GM23338 (cell line): ENCODE measurements around the gene SDC1. TPM values are rescaled to one million over a fixed set of nuclear protein-coding genes. Genes with fewer than 3 reads are reported as not detected.
A peak's percentile ranks its signal among the peaks of the same experiment; 100 is the strongest.

Experiments used
- ATAC-seq: fragments of 200-7000 bp; cut with Tn5 transposase; 3 replicates; pipeline ENCODE4 v1.9.1; 2020
- DNase-seq: peaks from one replicate; pipeline ENCODE4 v3.0.0-alpha.2; 2015; ENCODE audit warnings: low spot score
- H2AFZ ChIP-seq: fragments of 200-600 bp; sonication (generic); 2 replicates; pipeline ENCODE4 v1.8.0; 2016; ENCODE audit warnings: antibody characterized with exemption, mild to moderate bottlenecking, moderate library complexity
- H3F3A ChIP-seq: fragments of 200-600 bp; sonication (generic); replicated peaks from 2 replicates; pipeline ENCODE4 v1.8.0; 2017; ENCODE audit warnings: antibody characterized with exemption, mixed run types, low read depth
- H3K27ac ChIP-seq: fragments of 200-600 bp; sonication (generic); 2 replicates; pipeline ENCODE4 v1.6.1; 2016; ENCODE audit warnings: low read depth
- H3K27me3 ChIP-seq: fragments of 200-600 bp; sonication (generic); 2 replicates; pipeline ENCODE4 v1.8.0; 2016; ENCODE audit warnings: mild to moderate bottlenecking, mixed run types, moderate library complexity; ENCODE audit not compliant: insufficient read depth
- H3K36me3 ChIP-seq: fragments of 200-600 bp; sonication (generic); 2 replicates; pipeline ENCODE4 v1.8.0; 2016; ENCODE audit warnings: mild to moderate bottlenecking; ENCODE audit not compliant: insufficient read depth
- H3K4me1 ChIP-seq: fragments of 200-600 bp; sonication (generic); 2 replicates; pipeline ENCODE4 v1.8.0; 2016; ENCODE audit warnings: mild to moderate bottlenecking, moderate library complexity; ENCODE audit not compliant: insufficient read depth
- H3K4me2 ChIP-seq: fragments of 200-600 bp; sonication (generic); 2 replicates; pipeline ENCODE4 v1.7.1; 2017; ENCODE audit warnings: mixed run types
- H3K4me3 ChIP-seq: fragments of 200-600 bp; sonication (generic); 2 replicates; pipeline ENCODE4 v1.6.1; 2016; ENCODE audit warnings: mixed run types
- H3K79me2 ChIP-seq: fragments of 200-600 bp; sonication (generic); replicated peaks from 2 replicates; pipeline ENCODE4 v1.8.0; 2017; ENCODE audit warnings: mild to moderate bottlenecking; ENCODE audit not compliant: insufficient read depth
- H3K9me2 ChIP-seq: fragments of 200-600 bp; sonication (generic); 2 replicates; pipeline ENCODE4 v1.8.0; 2017; ENCODE audit not compliant: insufficient read depth
- H4K20me1 ChIP-seq: fragments of 200-600 bp; sonication (generic); replicated peaks from 2 replicates; pipeline ENCODE4 v1.8.0; 2017; ENCODE audit warnings: mild to moderate bottlenecking; ENCODE audit not compliant: insufficient read depth
- H3K27ac Mint-ChIP-seq: 2 replicates; pipeline ENCODE4 v1.8.0; 2020; ENCODE audit warnings: inconsistent platforms, mild to moderate bottlenecking, moderate library complexity, mixed read lengths
- H3K27me3 Mint-ChIP-seq: 3 replicates; pipeline ENCODE4 v1.8.0; 2022; ENCODE audit warnings: low read depth, mild to moderate bottlenecking, moderate library complexity, mixed read lengths, inconsistent platforms; ENCODE audit not compliant: insufficient read depth, poor library complexity
- H3K36me3 Mint-ChIP-seq: 3 replicates; pipeline ENCODE4 v1.8.0; 2021; ENCODE audit warnings: low read depth, mild to moderate bottlenecking, inconsistent platforms, moderate library complexity, mixed read lengths
- H3K4me1 Mint-ChIP-seq: 3 replicates; pipeline ENCODE4 v1.8.0; 2020; ENCODE audit warnings: mild to moderate bottlenecking, inconsistent platforms, mixed read lengths
- H3K4me3 Mint-ChIP-seq: 3 replicates; pipeline ENCODE4 v1.8.0; 2021; ENCODE audit warnings: moderate library complexity, mild to moderate bottlenecking, inconsistent platforms, mixed read lengths
- H3K9me3 Mint-ChIP-seq: 3 replicates; pipeline ENCODE4 v1.8.0; 2020; ENCODE audit warnings: moderate library complexity, mild to moderate bottlenecking, inconsistent platforms, mixed read lengths
- CREB1 ChIP-seq: fragments of 250-450 bp; sonication (Bioruptor Pico); IDR thresholded peaks from 2 replicates; pipeline ENCODE4 v1.5.0; 2020; ENCODE audit warnings: low read depth, mild to moderate bottlenecking, moderate library complexity
- CTCF ChIP-seq, 2 experiments: fragments of 200-600 bp in 1 of 2; sonication (generic) in 1 of 2; conservative IDR thresholded peaks; 2 replicates each; pipeline versions ENCODE4 v1.5.1 to v1.6.1; 2016 to 2017; ENCODE audit warnings: antibody characterized with exemption in 2 of 2, low read depth in 2 of 2, mild to moderate bottlenecking in 2 of 2, moderate library complexity in 1 of 2
- ETS1 ChIP-seq: IDR thresholded peaks from 2 replicates; pipeline ENCODE4 v1.6.1; 2016; ENCODE audit warnings: antibody characterized with exemption
- EZH2phosphoT487 ChIP-seq: fragments of 200-600 bp; sonication (generic); IDR thresholded peaks from one replicate; pipeline ENCODE4 v1.8.1; 2018; ENCODE audit warnings: antibody characterized with exemption; ENCODE audit not compliant: unreplicated experiment
- JUNB ChIP-seq: IDR thresholded peaks from one replicate; pipeline ENCODE4 v1.6.1; 2016; ENCODE audit warnings: antibody characterized with exemption; ENCODE audit not compliant: unreplicated experiment
- POLR2AphosphoS5 ChIP-seq: IDR thresholded peaks from 2 replicates; pipeline ENCODE4 v1.6.1; 2016; ENCODE audit warnings: antibody characterized with exemption, low read depth
- REST ChIP-seq: IDR thresholded peaks from one replicate; pipeline ENCODE4 v1.6.1; 2018; ENCODE audit warnings: antibody characterized with exemption; ENCODE audit not compliant: unreplicated experiment
- STAT1 ChIP-seq: IDR thresholded peaks from one replicate; pipeline ENCODE4 v1.6.1; 2016; ENCODE audit warnings: antibody characterized with exemption; ENCODE audit not compliant: unreplicated experiment
- ZNF331 ChIP-seq: fragments of 250-450 bp; sonication (Bioruptor Pico); IDR thresholded peaks from 2 replicates; pipeline ENCODE4 v1.5.0; 2020; ENCODE audit warnings: low read depth, mild to moderate bottlenecking, moderate library complexity
- polyA plus RNA-seq: library from polyadenylated mRNA; unstranded; fragments of >200 nt; fragmentation: Nextera tagmentation; extraction: Ambion mirVana; gene quantifications from 2 replicates; pipeline ENCODE4 v1.2.1, GENCODE V29; 2016
- total RNA-seq: library from RNA; depleted of rRNA; stranded (reverse); fragments of >200 nt; shearing (Covaris generic); gene quantifications from 2 replicates; pipeline ENCODE4 v1.2.3, GENCODE V29; 2014
- TF ChIP-seq, protein P1 (sequence below): fragments of 250-450 bp; sonication (Bioruptor Pico); IDR thresholded peaks from 2 replicates; pipeline ENCODE4 v1.5.0; 2020; ENCODE audit warnings: mild to moderate bottlenecking, moderate library complexity

The SDC1 gene
- total and polyA plus RNA-seq, 2 experiments from 2014 or later, result 16.6 to 43.0 TPM

DNA sequence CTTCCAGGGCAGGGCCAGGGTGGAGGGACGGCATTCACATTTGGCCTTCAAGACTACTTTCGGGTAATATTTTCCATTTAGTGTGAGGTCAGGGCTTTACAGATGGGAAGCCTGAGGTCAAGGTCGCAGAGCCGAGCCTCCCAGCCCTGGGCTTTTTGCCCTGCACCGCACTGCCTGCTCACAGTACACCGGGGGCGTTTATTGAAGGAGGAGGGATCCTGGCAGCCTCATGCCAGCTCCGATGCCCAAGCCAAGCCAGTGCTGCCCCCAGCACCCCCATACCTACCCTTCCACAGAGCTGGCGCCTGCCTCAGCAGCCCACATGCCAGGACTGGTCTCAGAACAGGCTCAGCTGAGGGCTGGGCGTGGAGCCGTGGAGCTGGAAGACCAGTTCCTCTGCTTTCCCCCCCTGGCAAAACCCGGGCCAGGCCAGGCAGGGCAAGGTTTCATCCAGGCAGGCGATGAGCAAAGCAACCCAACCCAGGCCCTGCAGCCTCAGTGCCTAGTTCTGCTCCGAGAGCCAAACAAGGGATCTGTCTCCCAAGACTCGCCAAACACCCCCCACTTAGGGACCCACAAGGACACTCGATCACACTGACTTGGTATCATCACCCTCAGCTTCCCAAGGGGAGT lies 11.9 kb downstream of the SDC1 start:
- Histone ChIP-seq H3K4me2 (peak overlapping the region; percentile 12; the same call in 1 of the 2 replicates), H3K9me2 (no peaks in the 10 kb centered on the region), H3F3A (no peaks in the 10 kb centered on the region), H2AFZ (no peak overlapping the region), H3K4me3 (no peak overlapping the region), H3K36me3 (no peaks in the 10 kb centered on the region), H3K27ac (no peak overlapping the region), H3K79me2 (peaks cover 73% of the 10 kb centered on the region), H3K4me1 (peaks cover 14% of the 10 kb centered on the region; the same call in 1 of the 2 replicates), H4K20me1 (peaks cover 7% of the 10 kb centered on the region; the same call in 1 of the 2 replicates), H3K27me3 (no peaks in the 10 kb centered on the region)
- Mint-ChIP-seq H3K27me3 (peaks cover 5% of the 10 kb centered on the region), H3K27ac (peak overlapping the region; percentile 43; the same call in 1 of the 2 replicates), H3K36me3 (peaks cover 8% of the 10 kb centered on the region; the same call in 1 of the 3 replicates), H3K9me3 (no peaks in the 10 kb centered on the region), H3K4me1 (peaks cover 41% of the 10 kb centered on the region), H3K4me3 (no peak overlapping the region)
- TF ChIP-seq JUNB, result no peak
- TF ChIP-seq POLR2AphosphoS5, result no peak
- no peak for TF ChIP-seq STAT1
- TF ChIP-seq CTCF (conservative IDR thresholded peaks at IDR 0.05; ENCODE audit: low read depth in 2 of 2), result no peak
- TF ChIP-seq ETS1, result no peak
- no peak for TF ChIP-seq CREB1 (CRISPR knock-in tag)
- TF ChIP-seq REST, result no peak
- TF ChIP-seq EZH2phosphoT487, result no peak
- no peak for TF ChIP-seq ZNF331 (CRISPR knock-in tag)
- TF ChIP-seq, protein P1, sequence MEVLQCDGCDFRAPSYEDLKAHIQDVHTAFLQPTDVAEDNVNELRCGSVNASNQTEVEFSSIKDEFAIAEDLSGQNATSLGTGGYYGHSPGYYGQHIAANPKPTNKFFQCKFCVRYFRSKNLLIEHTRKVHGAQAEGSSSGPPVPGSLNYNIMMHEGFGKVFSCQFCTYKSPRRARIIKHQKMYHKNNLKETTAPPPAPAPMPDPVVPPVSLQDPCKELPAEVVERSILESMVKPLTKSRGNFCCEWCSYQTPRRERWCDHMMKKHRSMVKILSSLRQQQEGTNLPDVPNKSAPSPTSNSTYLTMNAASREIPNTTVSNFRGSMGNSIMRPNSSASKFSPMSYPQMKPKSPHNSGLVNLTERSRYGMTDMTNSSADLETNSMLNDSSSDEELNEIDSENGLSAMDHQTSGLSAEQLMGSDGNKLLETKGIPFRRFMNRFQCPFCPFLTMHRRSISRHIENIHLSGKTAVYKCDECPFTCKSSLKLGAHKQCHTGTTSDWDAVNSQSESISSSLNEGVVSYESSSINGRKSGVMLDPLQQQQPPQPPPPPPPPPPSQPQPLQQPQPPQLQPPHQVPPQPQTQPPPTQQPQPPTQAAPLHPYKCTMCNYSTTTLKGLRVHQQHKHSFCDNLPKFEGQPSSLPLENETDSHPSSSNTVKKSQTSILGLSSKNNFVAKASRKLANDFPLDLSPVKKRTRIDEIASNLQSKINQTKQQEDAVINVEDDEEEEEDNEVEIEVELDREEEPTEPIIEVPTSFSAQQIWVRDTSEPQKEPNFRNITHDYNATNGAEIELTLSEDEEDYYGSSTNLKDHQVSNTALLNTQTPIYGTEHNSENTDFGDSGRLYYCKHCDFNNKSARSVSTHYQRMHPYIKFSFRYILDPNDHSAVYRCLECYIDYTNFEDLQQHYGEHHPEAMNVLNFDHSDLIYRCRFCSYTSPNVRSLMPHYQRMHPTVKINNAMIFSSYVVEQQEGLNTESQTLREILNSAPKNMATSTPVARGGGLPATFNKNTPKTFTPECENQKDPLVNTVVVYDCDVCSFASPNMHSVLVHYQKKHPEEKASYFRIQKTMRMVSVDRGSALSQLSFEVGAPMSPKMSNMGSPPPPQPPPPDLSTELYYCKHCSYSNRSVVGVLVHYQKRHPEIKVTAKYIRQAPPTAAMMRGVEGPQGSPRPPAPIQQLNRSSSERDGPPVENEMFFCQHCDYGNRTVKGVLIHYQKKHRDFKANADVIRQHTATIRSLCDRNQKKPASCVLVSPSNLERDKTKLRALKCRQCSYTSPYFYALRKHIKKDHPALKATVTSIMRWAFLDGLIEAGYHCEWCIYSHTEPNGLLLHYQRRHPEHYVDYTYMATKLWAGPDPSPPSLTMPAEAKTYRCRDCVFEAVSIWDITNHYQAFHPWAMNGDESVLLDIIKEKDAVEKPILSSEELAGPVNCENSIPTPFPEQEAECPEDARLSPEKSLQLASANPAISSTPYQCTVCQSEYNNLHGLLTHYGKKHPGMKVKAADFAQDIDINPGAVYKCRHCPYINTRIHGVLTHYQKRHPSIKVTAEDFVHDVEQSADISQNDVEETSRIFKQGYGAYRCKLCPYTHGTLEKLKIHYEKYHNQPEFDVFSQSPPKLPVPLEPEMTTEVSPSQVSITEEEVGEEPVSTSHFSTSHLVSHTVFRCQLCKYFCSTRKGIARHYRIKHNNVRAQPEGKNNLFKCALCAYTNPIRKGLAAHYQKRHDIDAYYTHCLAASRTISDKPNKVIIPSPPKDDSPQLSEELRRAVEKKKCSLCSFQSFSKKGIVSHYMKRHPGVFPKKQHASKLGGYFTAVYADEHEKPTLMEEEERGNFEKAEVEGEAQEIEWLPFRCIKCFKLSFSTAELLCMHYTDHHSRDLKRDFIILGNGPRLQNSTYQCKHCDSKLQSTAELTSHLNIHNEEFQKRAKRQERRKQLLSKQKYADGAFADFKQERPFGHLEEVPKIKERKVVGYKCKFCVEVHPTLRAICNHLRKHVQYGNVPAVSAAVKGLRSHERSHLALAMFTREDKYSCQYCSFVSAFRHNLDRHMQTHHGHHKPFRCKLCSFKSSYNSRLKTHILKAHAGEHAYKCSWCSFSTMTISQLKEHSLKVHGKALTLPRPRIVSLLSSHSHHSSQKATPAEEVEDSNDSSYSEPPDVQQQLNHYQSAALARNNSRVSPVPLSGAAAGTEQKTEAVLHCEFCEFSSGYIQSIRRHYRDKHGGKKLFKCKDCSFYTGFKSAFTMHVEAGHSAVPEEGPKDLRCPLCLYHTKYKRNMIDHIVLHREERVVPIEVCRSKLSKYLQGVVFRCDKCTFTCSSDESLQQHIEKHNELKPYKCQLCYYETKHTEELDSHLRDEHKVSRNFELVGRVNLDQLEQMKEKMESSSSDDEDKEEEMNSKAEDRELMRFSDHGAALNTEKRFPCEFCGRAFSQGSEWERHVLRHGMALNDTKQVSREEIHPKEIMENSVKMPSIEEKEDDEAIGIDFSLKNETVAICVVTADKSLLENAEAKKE (CRISPR knock-in tag), result no peak
- ATAC-seq (peak; percentile 4; the same call in 2 of the 3 replicates), DNase-seq (no peak)
